IPS DF 6.9 (cell line): Measurements from ENCODE around the gene PLXNA4.

ENCODE experiments used
- DNase-seq: peaks from one replicate; pipeline ENCODE4 v3.0.0-alpha.2; 2013; ENCODE audit warnings: low read depth, low spot score
- H3K27ac ChIP-seq: one replicate; pipeline ENCODE4 v1.5.1; 2013; ENCODE audit warnings: low read length, control low read depth
- H3K27me3 ChIP-seq: 2 replicates; pipeline ENCODE4 v1.6.1; 2013; ENCODE audit warnings: mild to moderate bottlenecking, low read length; ENCODE audit not compliant: control insufficient read depth, insufficient read depth
- H3K36me3 ChIP-seq: 2 replicates; pipeline ENCODE4 v1.6.1; 2013; ENCODE audit warnings: low read length; ENCODE audit not compliant: control insufficient read depth, insufficient read depth
- H3K4me1 ChIP-seq: 2 replicates; pipeline ENCODE4 v1.6.1; 2013; ENCODE audit warnings: low read length; ENCODE audit not compliant: control insufficient read depth, insufficient read depth
- H3K4me3 ChIP-seq: 2 replicates; pipeline ENCODE4 v1.5.1; 2013; ENCODE audit warnings: mild to moderate bottlenecking, low read length
- H3K9me3 ChIP-seq: 2 replicates; pipeline ENCODE4 v1.6.1; 2013; ENCODE audit warnings: low read length, inconsistent platforms; ENCODE audit not compliant: control insufficient read depth, insufficient read depth
- WGBS: extraction: QIAGEN DNeasy Blood & Tissue Kit; methylation state at CpG from one replicate; pipeline ENCODE4 v1.1.7; 2013; ENCODE audit warnings: mixed read lengths, missing lambda C conversion rate; ENCODE audit not compliant: insufficient read length, insufficient coverage; 5-methylcytosine and 5-hydroxymethylcytosine counted together

Gene PLXNA4

GRCh38 chr7:132381742-132382472 is 194.4 kb downstream of the PLXNA4 start:
- H3K9me3 ChIP-seq: no peaks in the 10 kb centered on the region
- no peaks in the 10 kb centered on the region for H3K27me3 ChIP-seq
- no CpG with 5 or more reads among the region's 9 CpGs for WGBS
- no peaks in the 10 kb centered on the region for H3K36me3 ChIP-seq
- H3K4me1 ChIP-seq: no peaks in the 10 kb centered on the region
- DNase-seq: no peak
- no peak overlapping the region for H3K27ac ChIP-seq
- no peak overlapping the region for H3K4me3 ChIP-seq

- Histone ChIP-seq H3K4me3 (no peak overlapping the region), H3K27me3 (no peaks in the 10 kb centered on the region), H3K27ac (no peak overlapping the region), H3K9me3 (no peaks in the 10 kb centered on the region), H3K4me1 (no peaks in the 10 kb centered on the region), H3K36me3 (no peaks in the 10 kb centered on the region)
- no peak for DNase-seq
- WGBS: no CpG with 5 or more reads among the region's 3 CpGs
These were observed 196.2 kb downstream of the PLXNA4 start for GRCh38 chr7:132380059-132380458.

GRCh38 chr7:132379292-132379691 is 197.0 kb downstream of the PLXNA4 start:
- H3K4me3 ChIP-seq: no peak overlapping the region
- no peaks in the 10 kb centered on the region for H3K9me3 ChIP-seq
- WGBS: no CpG with 5 or more reads among the region's 1 CpG

GRCh38 chr7:132377703-132378584 is 198.3 kb downstream of the PLXNA4 start:
- no peaks in the 10 kb centered on the region for H3K27me3 ChIP-seq
- DNase-seq: no peak
- no CpG with 5 or more reads among the region's 8 CpGs for WGBS
- H3K4me1 ChIP-seq: no peaks in the 10 kb centered on the region
- no peak overlapping the region for H3K4me3 ChIP-seq
- no peak overlapping the region for H3K27ac ChIP-seq
- no peaks in the 10 kb centered on the region for H3K9me3 ChIP-seq
- no peaks in the 10 kb centered on the region for H3K36me3 ChIP-seq

More at GRCh38 chr7:132379292-132379691, 197.0 kb downstream of the PLXNA4 start:
- no peaks in the 10 kb centered on the region for H3K4me1 ChIP-seq
- H3K27ac ChIP-seq: no peak overlapping the region
- no peaks in the 10 kb centered on the region for H3K36me3 ChIP-seq
- no peaks in the 10 kb centered on the region for H3K27me3 ChIP-seq
- no peak for DNase-seq

GRCh38 chr7:132377015-132377414 is 199.3 kb downstream of the PLXNA4 start:
- Histone ChIP-seq H3K27ac (no peak overlapping the region), H3K4me3 (no peak overlapping the region), H3K27me3 (no peaks in the 10 kb centered on the region), H3K4me1 (no peaks in the 10 kb centered on the region), H3K36me3 (no peaks in the 10 kb centered on the region), H3K9me3 (no peaks in the 10 kb centered on the region)
- no peak for DNase-seq
- no CpG with 5 or more reads among the region's 2 CpGs for WGBS

- Histone ChIP-seq H3K27ac (no peak overlapping the region), H3K27me3 (no peaks in the 10 kb centered on the region), H3K36me3 (no peaks in the 10 kb centered on the region), H3K9me3 (no peaks in the 10 kb centered on the region), H3K4me1 (no peaks in the 10 kb centered on the region), H3K4me3 (no peak overlapping the region)
- DNase-seq: no peak
- WGBS: no CpG with 5 or more reads among the region's 5 CpGs
These were observed 199.8 kb downstream of the PLXNA4 start for GRCh38 chr7:132376361-132377013.

GRCh38 chr7:132373879-132374278 is 202.4 kb downstream of the PLXNA4 start:
- Histone ChIP-seq H3K4me1 (no peaks in the 10 kb centered on the region), H3K9me3 (no peaks in the 10 kb centered on the region), H3K4me3 (no peak overlapping the region), H3K27ac (no peak overlapping the region), H3K27me3 (no peaks in the 10 kb centered on the region), H3K36me3 (no peaks in the 10 kb centered on the region)
- no peak for DNase-seq
- WGBS: no CpG with 5 or more reads among the region's 4 CpGs

- H3K4me1 ChIP-seq: no peaks in the 10 kb centered on the region
- DNase-seq: no peak
- H3K27me3 ChIP-seq: no peaks in the 10 kb centered on the region
- no peaks in the 10 kb centered on the region for H3K9me3 ChIP-seq
- no peak overlapping the region for H3K27ac ChIP-seq
- no peak overlapping the region for H3K4me3 ChIP-seq
- no peaks in the 10 kb centered on the region for H3K36me3 ChIP-seq
- WGBS: no CpG with 5 or more reads among the region's 3 CpGs
These were observed 203.2 kb downstream of the PLXNA4 start for GRCh38 chr7:132373041-132373440.

GRCh38 chr7:132371948-132372347 is 204.3 kb downstream of the PLXNA4 start:
- Histone ChIP-seq H3K4me3 (no peak overlapping the region), H3K27ac (no peak overlapping the region), H3K36me3 (no peaks in the 10 kb centered on the region), H3K4me1 (no peaks in the 10 kb centered on the region), H3K9me3 (no peaks in the 10 kb centered on the region), H3K27me3 (no peaks in the 10 kb centered on the region)
- DNase-seq: no peak
- WGBS: no CpG with 5 or more reads among the region's 3 CpGs

- Histone ChIP-seq H3K9me3 (no peaks in the 10 kb centered on the region), H3K4me3 (no peak overlapping the region), H3K4me1 (no peaks in the 10 kb centered on the region), H3K27me3 (no peaks in the 10 kb centered on the region), H3K36me3 (no peaks in the 10 kb centered on the region), H3K27ac (no peak overlapping the region)
- DNase-seq: no peak
- no CpG with 5 or more reads among the region's 11 CpGs for WGBS
These were observed 207.9 kb downstream of the PLXNA4 start for GRCh38 chr7:132368246-132368900.
